Fibroblast of the aortic adventitia (primary cell): ENCODE results near the gene UNC5C. TPM values are rescaled to one million over a fixed set of nuclear protein-coding genes. Genes with fewer than 3 reads are reported as not detected.

Experiments
- DNase-seq: peaks from one replicate; pipeline ENCODE4 v3.0.0-alpha.2; 2010; ENCODE audit warnings: low read depth
- H3K4me3 ChIP-seq: 2 replicates; pipeline ENCODE4 v1.5.1; 2011; ENCODE audit warnings: low read depth, mild to moderate bottlenecking, control low read depth, low read length, moderate library complexity
- CTCF ChIP-seq: IDR thresholded peaks from 2 replicates; pipeline ENCODE4 v1.5.1; 2011; ENCODE audit warnings: mild to moderate bottlenecking, low read length, control low read depth, inconsistent platforms; ENCODE audit not compliant: insufficient read depth
- total RNA-seq: library from RNA; depleted of rRNA; stranded (reverse); fragments of >200 nt; gene quantifications from 2 replicates; pipeline ENCODE4 v1.2.3, GENCODE V29; 2012; ENCODE audit warnings: low replicate concordance

UNC5C gene
- total RNA-seq, 1 donor: 2.2 TPM

- no peak for DNase-seq
- H3K4me3 ChIP-seq: no peak overlapping the region
- no peak for TF ChIP-seq CTCF
These were observed 276.7 kb downstream of the UNC5C start for GRCh38 chr4:95272036-95272435.

- H3K4me3 ChIP-seq: no peak overlapping the region
- no peak for DNase-seq
- no peak for TF ChIP-seq CTCF
These were observed 279.8 kb downstream of the UNC5C start for GRCh38 chr4:95268819-95269565.

- no peak for TF ChIP-seq CTCF
- peak; percentile 39 for DNase-seq
- no peak overlapping the region for H3K4me3 ChIP-seq
These were observed 281.7 kb downstream of the UNC5C start for GRCh38 chr4:95267081-95267480.

- TF ChIP-seq CTCF: no peak
- DNase-seq: no peak
- H3K4me3 ChIP-seq: no peak overlapping the region
These were observed 282.7 kb downstream of the UNC5C start for GRCh38 chr4:95265814-95266740.

DNA sequence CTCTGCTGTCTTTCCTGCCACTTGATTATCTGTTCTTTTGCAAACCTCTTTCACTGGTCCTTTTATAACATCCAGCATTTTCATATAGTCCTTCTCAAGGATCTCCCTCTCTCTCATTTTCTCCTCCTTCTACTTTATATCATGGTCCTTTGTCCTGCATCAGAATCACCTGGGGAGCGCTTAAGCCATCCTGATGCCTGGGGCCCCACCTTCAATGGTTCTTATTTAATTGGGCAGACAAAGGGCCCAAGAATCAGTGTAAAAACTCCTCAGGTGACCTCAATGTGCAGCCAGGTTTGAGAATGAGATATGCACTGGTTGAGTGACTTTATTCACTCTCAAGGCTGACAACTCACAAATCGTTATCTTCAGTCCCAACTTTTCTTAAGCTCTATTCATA is 283.9 kb downstream of the UNC5C start:
- DNase-seq: no peak
- no peak overlapping the region for H3K4me3 ChIP-seq
- no peak for TF ChIP-seq CTCF

DNA sequence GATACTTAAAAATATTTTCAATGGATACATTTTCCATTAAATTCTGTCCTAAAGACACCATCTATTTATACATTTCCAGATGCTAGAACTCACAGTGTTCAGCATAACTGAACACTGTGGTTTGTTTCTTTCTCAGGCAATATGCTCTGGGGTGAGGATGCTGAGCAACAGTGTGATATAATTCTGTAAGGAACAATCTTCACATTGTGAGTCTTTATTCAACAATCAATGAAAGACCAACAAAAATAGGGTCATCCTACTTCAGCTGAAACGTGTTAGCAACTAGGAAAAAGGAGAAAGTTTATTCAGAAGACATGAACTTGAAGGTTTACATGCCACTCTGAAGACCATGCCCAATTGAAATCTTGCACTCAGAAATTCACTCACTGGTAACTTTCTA is 284.8 kb downstream of the UNC5C start:
- no peak for TF ChIP-seq CTCF
- no peak overlapping the region for H3K4me3 ChIP-seq
- DNase-seq: no peak
